ENCODE measurements around the gene CLDND2.

DNA sequence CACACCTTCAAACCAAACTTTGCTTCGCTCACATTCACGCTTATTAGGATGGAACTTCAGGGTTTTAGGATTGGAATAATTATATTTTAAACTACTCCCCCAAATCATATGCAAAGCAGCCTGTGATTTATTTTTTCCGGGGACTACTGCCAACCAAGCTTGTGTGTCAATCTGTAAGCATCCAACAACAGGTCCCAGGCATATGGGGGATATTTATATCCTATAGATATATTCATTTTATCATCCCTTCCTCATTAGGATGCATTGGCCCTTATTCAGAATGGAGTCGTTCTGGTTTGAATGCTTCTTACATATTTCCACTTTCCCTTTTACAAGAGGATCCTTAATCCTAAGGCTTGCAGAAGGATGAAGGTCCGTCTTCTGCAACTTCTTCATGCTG lies 30.4 kb upstream of the CLDND2 start:
- TF ChIP-seq, protein P1, sequence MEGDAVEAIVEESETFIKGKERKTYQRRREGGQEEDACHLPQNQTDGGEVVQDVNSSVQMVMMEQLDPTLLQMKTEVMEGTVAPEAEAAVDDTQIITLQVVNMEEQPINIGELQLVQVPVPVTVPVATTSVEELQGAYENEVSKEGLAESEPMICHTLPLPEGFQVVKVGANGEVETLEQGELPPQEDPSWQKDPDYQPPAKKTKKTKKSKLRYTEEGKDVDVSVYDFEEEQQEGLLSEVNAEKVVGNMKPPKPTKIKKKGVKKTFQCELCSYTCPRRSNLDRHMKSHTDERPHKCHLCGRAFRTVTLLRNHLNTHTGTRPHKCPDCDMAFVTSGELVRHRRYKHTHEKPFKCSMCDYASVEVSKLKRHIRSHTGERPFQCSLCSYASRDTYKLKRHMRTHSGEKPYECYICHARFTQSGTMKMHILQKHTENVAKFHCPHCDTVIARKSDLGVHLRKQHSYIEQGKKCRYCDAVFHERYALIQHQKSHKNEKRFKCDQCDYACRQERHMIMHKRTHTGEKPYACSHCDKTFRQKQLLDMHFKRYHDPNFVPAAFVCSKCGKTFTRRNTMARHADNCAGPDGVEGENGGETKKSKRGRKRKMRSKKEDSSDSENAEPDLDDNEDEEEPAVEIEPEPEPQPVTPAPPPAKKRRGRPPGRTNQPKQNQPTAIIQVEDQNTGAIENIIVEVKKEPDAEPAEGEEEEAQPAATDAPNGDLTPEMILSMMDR (IDR thresholded peaks at IDR 0.05): no peak
- TF ChIP-seq POLR2A (IDR thresholded peaks at IDR 0.05): no peak
- no peak for TF ChIP-seq EP300 (IDR thresholded peaks at IDR 0.05)

Measured in tibial nerve (tissue), 4 donors.